SH-SY5Y (cell line): ENCODE results near the gene CBFA2T3.

Experiments used
- GATA2 ChIP-seq: IDR thresholded peaks from 2 replicates; pipeline ENCODE4 v1.6.1; 2011; ENCODE audit warnings: mild to moderate bottlenecking, low read depth, low read length
- GATA3 ChIP-seq: IDR thresholded peaks from 2 replicates; pipeline ENCODE4 v1.6.1; 2011; ENCODE audit warnings: low read depth, mild to moderate bottlenecking, low read length, moderate library complexity

The CBFA2T3 gene

GRCh38 chr16:88859381-88860091, 117.5 kb downstream of the CBFA2T3 start:
- no peak for TF ChIP-seq GATA3
- no peak for TF ChIP-seq GATA2

- TF ChIP-seq GATA3 (no peak), GATA2 (no peak)
Observed at GRCh38 chr16:88857728-88858339, 119.2 kb downstream of the CBFA2T3 start.

GRCh38 chr16:88856828-88857727, 119.9 kb downstream of the CBFA2T3 start, which contains the start of the genes GALNS and TRAPPC2L:
Gene GALNS, minus strand, starts transcription at chr16:88856947. Its CDS starts 70 bp downstream, at chr16:88856877.
Gene TRAPPC2L, plus strand, starts transcription at chr16:88857127. Its CDS starts 24 bp downstream, at chr16:88857151.
- TF ChIP-seq GATA2: no peak; the same call in 1 of the 2 replicates
- no peak for TF ChIP-seq GATA3

GRCh38 chr16:88856122-88856827, 120.7 kb downstream of the CBFA2T3 start:
- TF ChIP-seq GATA3 (no peak), GATA2 (no peak)

- TF ChIP-seq GATA2: no peak
- TF ChIP-seq GATA3: no peak
Observed at GRCh38 chr16:88855736-88856121, 121.3 kb downstream of the CBFA2T3 start.

GRCh38 chr16:88855176-88855575, 121.8 kb downstream of the CBFA2T3 start:
- TF ChIP-seq GATA2 (no peak), GATA3 (no peak)

GRCh38 chr16:88854306-88855111, 122.5 kb downstream of the CBFA2T3 start:
- no peak for TF ChIP-seq GATA2
- no peak for TF ChIP-seq GATA3

GRCh38 chr16:88853325-88853941, 123.6 kb downstream of the CBFA2T3 start:
- no peak for TF ChIP-seq GATA3
- no peak for TF ChIP-seq GATA2

GRCh38 chr16:88851616-88852015, 125.4 kb downstream of the CBFA2T3 start:
- TF ChIP-seq GATA2 (no peak), GATA3 (no peak)

GRCh38 chr16:88850531-88851199, 126.3 kb downstream of the CBFA2T3 start:
- TF ChIP-seq GATA2: no peak
- TF ChIP-seq GATA3: no peak

GRCh38 chr16:88848557-88848956, 128.4 kb downstream of the CBFA2T3 start:
- TF ChIP-seq GATA2 (no peak), GATA3 (no peak)

- TF ChIP-seq GATA3: no peak
- TF ChIP-seq GATA2: no peak
Observed at GRCh38 chr16:88847654-88848053, 129.4 kb downstream of the CBFA2T3 start.
